CD4-positive, alpha-beta T cell (primary cell): ENCODE results near the gene DISP2. TPM values are rescaled to one million over a fixed set of nuclear protein-coding genes. Genes with fewer than 3 reads are reported as not detected.

Experiments used
- ATAC-seq: fragments of 200-7000 bp; cut with Tn5 transposase; one replicate; pipeline ENCODE4 v1.10.0; 2022; ENCODE audit warnings: mild to moderate bottlenecking; ENCODE audit not compliant: poor library complexity
- CTCF ChIA-PET: fragments of 350-600 bp; sonication (Branson Sonifier 250); formaldehyde crosslinking; loops from one replicate; lab custom pipeline; 2021; ENCODE audit warnings: antibody characterized with exemption, inconsistent platforms; lab: Charles Lee
- POLR2A ChIA-PET: fragments of 350-600 bp; sonication (Branson Sonifier 250); formaldehyde crosslinking; loops from one replicate; lab custom pipeline; 2021; ENCODE audit warnings: antibody characterized with exemption, inconsistent platforms; lab: Charles Lee
- DNase-seq, 14 experiments: peaks; one replicate each; pipeline ENCODE4 v3.0.0-alpha.2; 2013 to 2020; ENCODE audit warnings: mixed read lengths in 2 of 14
- H3K27ac ChIP-seq, 2 donors: one replicate each; pipeline versions ENCODE4 v1.5.1 to v1.7.0; 2013; ENCODE audit warnings: low read length in 2 of 2, low read depth in 1 of 2, mild to moderate bottlenecking in 1 of 2
- H3K27me3 ChIP-seq, 2 experiments: 1 replicate in 1 of 2; 2 replicates in 1 of 2; pipeline versions ENCODE4 v1.6.1 to v1.7.0; 2013; ENCODE audit warnings: low read length in 2 of 2, control low read depth in 1 of 2, mild to moderate bottlenecking in 1 of 2, moderate library complexity in 1 of 2; ENCODE audit not compliant: insufficient read depth in 2 of 2, control insufficient read depth in 1 of 2
- H3K36me3 ChIP-seq: one replicate; pipeline ENCODE4 v1.6.1; 2013; ENCODE audit warnings: low read length, control low read depth; ENCODE audit not compliant: insufficient read depth
- H3K4me1 ChIP-seq: one replicate; pipeline ENCODE4 v1.6.1; 2013; ENCODE audit warnings: low read length, control low read depth; ENCODE audit not compliant: insufficient read depth
- H3K4me3 ChIP-seq: one replicate; pipeline ENCODE4 v1.5.1; 2013; ENCODE audit warnings: mild to moderate bottlenecking, low read length, moderate library complexity
- H3K9me3 ChIP-seq, 2 experiments: 1 replicate in 1 of 2; 2 replicates in 1 of 2; pipeline versions ENCODE4 v1.6.1 to v1.7.0; 2013; ENCODE audit warnings: low read length in 2 of 2, mild to moderate bottlenecking in 2 of 2, control low read depth in 1 of 2, moderate library complexity in 1 of 2; ENCODE audit not compliant: control insufficient read depth in 1 of 2, insufficient read depth in 1 of 2
- H3K27ac Mint-ChIP-seq: one replicate; pipeline ENCODE4 v1.8.0; 2020; ENCODE audit warnings: mixed read lengths
- H3K27me3 Mint-ChIP-seq: one replicate; pipeline ENCODE4 v1.8.0; 2021; ENCODE audit warnings: mixed read lengths
- H3K36me3 Mint-ChIP-seq: one replicate; pipeline ENCODE4 v1.8.0; 2021; ENCODE audit warnings: low read depth, mixed read lengths
- H3K4me1 Mint-ChIP-seq: one replicate; pipeline ENCODE4 v1.8.0; 2021; ENCODE audit warnings: low read depth, mixed read lengths
- H3K4me3 Mint-ChIP-seq: one replicate; pipeline ENCODE4 v1.8.0; 2020; ENCODE audit warnings: mild to moderate bottlenecking, mixed read lengths
- H3K9me3 Mint-ChIP-seq: one replicate; pipeline ENCODE4 v1.8.0; 2020; ENCODE audit warnings: mixed read lengths
- intact Hi-C, 2 experiments: fragments of 100-400 bp; cut with DNase I in 1 of 2; cut with micrococcal nuclease in 1 of 2; formaldehyde crosslinking; loops; one replicate each; pipeline versions ENCODE4 v1.15.1 to v1.9.0; 2023 to 2025; cut with DNase I, micrococcal nuclease
- total RNA-seq, 174 experiments: library from RNA in 2 of 174; stranded (reverse) in 2 of 174; gene quantifications; one replicate each; pipeline ENCODE4 v1.2.3 and lab custom pipeline; 2021 to 2026
- TF ChIP-seq, protein P1 (sequence below): fragments of 200-600 bp; IDR thresholded peaks from one replicate; pipeline ENCODE4 v1.8.0; 2022; ENCODE audit warnings: antibody characterized with exemption, mild to moderate bottlenecking

DISP2 gene
- total RNA-seq, 2 experiments from 2014 or later, result 0.03 to 0.06 TPM

DNA sequence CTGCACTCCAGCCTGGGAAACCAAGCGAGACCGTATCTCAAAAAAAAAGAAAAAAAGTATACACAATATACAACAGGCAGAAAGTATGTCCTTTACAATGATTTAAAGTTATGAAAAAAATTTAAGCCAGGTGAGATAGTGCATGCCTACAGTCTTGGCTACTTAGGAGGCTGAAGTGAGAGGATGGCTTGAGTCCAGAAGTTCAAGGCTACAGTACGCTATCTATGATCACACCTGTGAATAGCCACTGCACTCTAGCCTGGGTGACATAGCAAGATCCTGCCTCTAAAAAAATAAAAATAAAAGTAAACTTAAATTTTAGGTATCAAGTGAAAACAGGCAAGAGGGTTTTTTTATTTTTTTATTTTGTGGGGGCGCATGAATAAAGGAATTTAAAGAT lies 21.4 kb downstream of the DISP2 start:
- H3K36me3 Mint-ChIP-seq, result no peaks in the 10 kb centered on the region
- H3K4me1 Mint-ChIP-seq, result peaks cover 15% of the 10 kb centered on the region
- no peak overlapping the region for H3K4me3 ChIP-seq
- no peak overlapping the region for H3K4me3 Mint-ChIP-seq
- H3K9me3 Mint-ChIP-seq, result no peaks in the 10 kb centered on the region
- CTCF ChIA-PET, result no interaction called here
- no peaks in the 10 kb centered on the region for H3K27me3 ChIP-seq
- H3K27me3 Mint-ChIP-seq, result no peaks in the 10 kb centered on the region
- no peak overlapping the region for H3K27ac ChIP-seq
- no peaks in the 10 kb centered on the region for H3K36me3 ChIP-seq
- H3K9me3 ChIP-seq, result no peaks in the 10 kb centered on the region
- DNase-seq (no peak), ATAC-seq (no peak)
- intact Hi-C loops, result no loop called here
- TF ChIP-seq, protein P1, sequence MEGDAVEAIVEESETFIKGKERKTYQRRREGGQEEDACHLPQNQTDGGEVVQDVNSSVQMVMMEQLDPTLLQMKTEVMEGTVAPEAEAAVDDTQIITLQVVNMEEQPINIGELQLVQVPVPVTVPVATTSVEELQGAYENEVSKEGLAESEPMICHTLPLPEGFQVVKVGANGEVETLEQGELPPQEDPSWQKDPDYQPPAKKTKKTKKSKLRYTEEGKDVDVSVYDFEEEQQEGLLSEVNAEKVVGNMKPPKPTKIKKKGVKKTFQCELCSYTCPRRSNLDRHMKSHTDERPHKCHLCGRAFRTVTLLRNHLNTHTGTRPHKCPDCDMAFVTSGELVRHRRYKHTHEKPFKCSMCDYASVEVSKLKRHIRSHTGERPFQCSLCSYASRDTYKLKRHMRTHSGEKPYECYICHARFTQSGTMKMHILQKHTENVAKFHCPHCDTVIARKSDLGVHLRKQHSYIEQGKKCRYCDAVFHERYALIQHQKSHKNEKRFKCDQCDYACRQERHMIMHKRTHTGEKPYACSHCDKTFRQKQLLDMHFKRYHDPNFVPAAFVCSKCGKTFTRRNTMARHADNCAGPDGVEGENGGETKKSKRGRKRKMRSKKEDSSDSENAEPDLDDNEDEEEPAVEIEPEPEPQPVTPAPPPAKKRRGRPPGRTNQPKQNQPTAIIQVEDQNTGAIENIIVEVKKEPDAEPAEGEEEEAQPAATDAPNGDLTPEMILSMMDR, result no peak
- no peak overlapping the region for H3K27ac Mint-ChIP-seq
- H3K4me1 ChIP-seq, result peaks cover 15% of the 10 kb centered on the region
- POLR2A ChIA-PET, result interaction anchor here (1.0 kb wide), 1 partner anchor 27 kb away, joined by 3 read pairs; the partner anchor contains the start of gene IVD

DNA sequence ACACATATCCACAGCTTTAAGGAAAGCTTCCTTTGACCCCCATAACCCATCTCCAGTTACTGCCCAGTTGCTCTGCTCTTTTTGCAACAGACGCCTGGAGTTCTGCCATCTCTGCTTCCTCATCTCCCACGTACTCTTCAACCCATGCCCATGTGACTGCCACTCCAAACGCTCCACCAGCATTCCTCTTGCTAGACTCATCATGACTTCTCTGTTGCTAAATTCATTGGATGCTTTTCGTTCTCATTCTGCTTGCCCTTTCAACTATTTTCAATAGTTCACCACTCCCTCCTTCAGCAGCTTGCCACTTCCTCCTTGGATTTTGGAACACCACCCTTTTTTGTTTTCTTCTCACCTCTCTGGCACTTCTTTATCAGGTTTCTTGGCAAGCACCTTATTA lies 21.8 kb downstream of the DISP2 start:
- Mint-ChIP-seq H3K9me3 (no peaks in the 10 kb centered on the region), H3K36me3 (no peaks in the 10 kb centered on the region), H3K27ac (no peak overlapping the region), H3K27me3 (no peaks in the 10 kb centered on the region), H3K4me3 (no peak overlapping the region), H3K4me1 (peaks cover 15% of the 10 kb centered on the region)
- TF ChIP-seq, protein P1, result no peak
- ATAC-seq, result no peak
- H3K27me3 ChIP-seq, result no peaks in the 10 kb centered on the region
- no peaks in the 10 kb centered on the region for H3K9me3 ChIP-seq
- H3K4me3 ChIP-seq, result no peak overlapping the region
- no peak overlapping the region for H3K27ac ChIP-seq
- DNase-seq, result no peak
- no peaks in the 10 kb centered on the region for H3K36me3 ChIP-seq
- CTCF ChIA-PET, result no interaction called here
- POLR2A ChIA-PET, result interaction anchor here (1.0 kb wide), 1 partner anchor 26 kb away, joined by 3 read pairs; the partner anchor contains the start of gene IVD
- intact Hi-C loops, result loop anchor here in 1 of 2 experiments (5.0 to 10.0 kb wide), 4 partner anchors 218 to 1928 kb away; partner anchors contain the start of genes BUB1B, FAM98B, FSIP1 and NDUFAF1
- peaks cover 15% of the 10 kb centered on the region for H3K4me1 ChIP-seq

DNA sequence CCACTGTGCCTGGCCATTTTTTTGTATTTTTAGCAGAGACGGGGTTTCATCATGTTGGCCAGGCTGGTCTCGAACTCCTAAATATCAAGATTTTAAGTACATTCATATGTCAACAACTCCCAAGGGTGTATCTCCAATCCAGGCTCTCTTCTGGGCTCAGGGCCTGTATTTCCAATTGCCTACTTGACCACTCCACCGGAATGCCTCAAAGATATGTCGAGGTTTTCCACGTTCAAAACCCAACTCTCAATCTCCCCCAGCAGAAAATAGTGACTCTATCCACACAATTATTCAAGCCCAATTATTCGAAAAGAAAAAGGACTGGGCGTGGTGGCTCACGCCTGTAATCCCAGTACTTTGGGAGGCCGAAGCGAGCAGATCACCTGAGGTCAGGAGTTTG lies 22.6 kb downstream of the DISP2 start:
- H3K27ac Mint-ChIP-seq, result no peak overlapping the region
- no peaks in the 10 kb centered on the region for H3K36me3 Mint-ChIP-seq
- Histone ChIP-seq H3K4me3 (no peak overlapping the region), H3K27ac (no peak overlapping the region), H3K27me3 (no peaks in the 10 kb centered on the region), H3K4me1 (peaks cover 15% of the 10 kb centered on the region), H3K36me3 (no peaks in the 10 kb centered on the region), H3K9me3 (no peaks in the 10 kb centered on the region)
- POLR2A ChIA-PET, result no interaction called here
- CTCF ChIA-PET, result no interaction called here
- DNase-seq, result no peak
- ATAC-seq, result no peak
- intact Hi-C loops, result loop anchor here in 1 of 2 experiments (5.0 to 10.0 kb wide), 4 partner anchors 218 to 1928 kb away; partner anchors contain the start of genes BUB1B, FAM98B, FSIP1 and NDUFAF1
- TF ChIP-seq, protein P1, result no peak
- H3K4me3 Mint-ChIP-seq, result no peak overlapping the region
- H3K27me3 Mint-ChIP-seq, result no peaks in the 10 kb centered on the region
- no peaks in the 10 kb centered on the region for H3K9me3 Mint-ChIP-seq
- peaks cover 15% of the 10 kb centered on the region for H3K4me1 Mint-ChIP-seq
